ENCODE results near the gene USP3.

The USP3 gene

DNA sequence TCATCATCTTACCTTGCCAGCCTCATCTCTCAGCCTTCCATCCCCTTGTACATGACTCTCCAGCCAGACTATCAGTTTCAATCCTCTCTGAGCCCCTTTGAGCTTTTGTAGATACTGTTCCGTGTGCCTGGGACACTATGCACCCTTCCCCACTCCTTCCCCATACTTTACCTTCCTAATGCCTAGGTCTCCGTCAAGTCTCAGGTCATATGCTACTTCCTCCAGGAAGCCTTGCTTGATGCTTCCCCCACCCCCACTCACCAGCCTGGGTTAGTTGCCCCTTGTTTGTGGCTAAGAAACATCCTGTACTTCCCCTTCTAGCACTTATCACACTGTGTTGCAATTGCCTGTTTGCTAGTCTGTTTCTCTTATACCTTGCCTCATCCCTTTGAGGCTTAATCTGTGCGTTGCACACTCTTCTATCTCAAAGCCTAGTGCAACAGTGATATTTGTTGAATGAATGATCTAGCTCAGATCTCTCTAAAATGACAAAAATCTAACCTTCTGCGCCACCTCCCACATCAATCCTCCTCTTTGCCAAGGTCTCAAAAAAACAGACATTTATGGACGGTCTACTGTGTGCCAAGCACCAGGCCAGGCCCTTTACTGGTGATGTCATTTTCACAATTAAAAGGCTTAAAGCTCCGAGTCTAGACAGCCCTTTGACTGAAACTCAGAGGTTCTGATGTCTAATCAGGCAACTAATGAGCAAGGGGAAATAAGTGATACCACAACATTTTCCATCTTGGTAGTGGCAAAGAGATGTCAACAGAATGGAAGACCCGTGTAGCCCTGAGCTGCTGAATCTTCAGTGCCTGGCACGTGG lies 6.5 kb upstream of the USP3 start:
- Histone ChIP-seq H3K4me1 (ENCODE audit: insufficient read depth, low read length) (peaks cover 23% of the 10 kb centered on the region), H3K9ac (ENCODE audit: low read depth, low read length) (no peak overlapping the region), H3K9me3 (ENCODE audit: control insufficient read depth, insufficient read depth, low read length) (no peaks in the 10 kb centered on the region), H3K36me3 (ENCODE audit: insufficient read depth, low read length) (no peaks in the 10 kb centered on the region)

GRCh38 chr15:63499175-63499549 lies 5.2 kb upstream of the USP3 start:
- Histone ChIP-seq H3K4me1 (ENCODE audit: insufficient read depth, low read length) (peaks cover 23% of the 10 kb centered on the region), H3K9ac (ENCODE audit: low read depth, low read length) (no peak overlapping the region), H3K9me3 (ENCODE audit: control insufficient read depth, insufficient read depth, low read length) (no peaks in the 10 kb centered on the region), H3K36me3 (ENCODE audit: insufficient read depth, low read length) (no peaks in the 10 kb centered on the region)

DNA sequence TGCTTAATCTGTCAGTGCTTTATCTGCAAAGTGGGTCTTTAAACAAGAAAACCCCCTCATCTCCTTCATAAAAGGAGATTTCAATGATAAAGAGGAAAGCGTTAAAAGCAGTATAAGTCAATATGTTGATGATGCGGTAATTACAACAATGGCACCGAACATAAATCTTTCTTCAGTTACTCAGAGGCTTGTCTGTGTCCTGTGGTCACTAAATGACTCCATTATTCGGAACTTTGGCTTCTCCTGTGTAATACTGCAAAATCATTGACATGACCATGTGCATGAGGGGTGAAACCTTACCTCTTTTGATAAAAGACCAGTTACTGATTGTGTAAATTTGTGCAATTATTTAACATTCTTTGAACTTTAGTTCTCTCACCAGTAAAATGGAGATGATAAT lies 4.8 kb upstream of the USP3 start:
- peaks cover 19% of the 10 kb centered on the region for H3K4me1 ChIP-seq (ENCODE audit: insufficient read depth, low read length)
- H3K9ac ChIP-seq (ENCODE audit: low read depth, low read length) = no peak overlapping the region
- no peaks in the 10 kb centered on the region for H3K9me3 ChIP-seq (ENCODE audit: control insufficient read depth, insufficient read depth, low read length)
- no peaks in the 10 kb centered on the region for H3K36me3 ChIP-seq (ENCODE audit: insufficient read depth, low read length)

DNA sequence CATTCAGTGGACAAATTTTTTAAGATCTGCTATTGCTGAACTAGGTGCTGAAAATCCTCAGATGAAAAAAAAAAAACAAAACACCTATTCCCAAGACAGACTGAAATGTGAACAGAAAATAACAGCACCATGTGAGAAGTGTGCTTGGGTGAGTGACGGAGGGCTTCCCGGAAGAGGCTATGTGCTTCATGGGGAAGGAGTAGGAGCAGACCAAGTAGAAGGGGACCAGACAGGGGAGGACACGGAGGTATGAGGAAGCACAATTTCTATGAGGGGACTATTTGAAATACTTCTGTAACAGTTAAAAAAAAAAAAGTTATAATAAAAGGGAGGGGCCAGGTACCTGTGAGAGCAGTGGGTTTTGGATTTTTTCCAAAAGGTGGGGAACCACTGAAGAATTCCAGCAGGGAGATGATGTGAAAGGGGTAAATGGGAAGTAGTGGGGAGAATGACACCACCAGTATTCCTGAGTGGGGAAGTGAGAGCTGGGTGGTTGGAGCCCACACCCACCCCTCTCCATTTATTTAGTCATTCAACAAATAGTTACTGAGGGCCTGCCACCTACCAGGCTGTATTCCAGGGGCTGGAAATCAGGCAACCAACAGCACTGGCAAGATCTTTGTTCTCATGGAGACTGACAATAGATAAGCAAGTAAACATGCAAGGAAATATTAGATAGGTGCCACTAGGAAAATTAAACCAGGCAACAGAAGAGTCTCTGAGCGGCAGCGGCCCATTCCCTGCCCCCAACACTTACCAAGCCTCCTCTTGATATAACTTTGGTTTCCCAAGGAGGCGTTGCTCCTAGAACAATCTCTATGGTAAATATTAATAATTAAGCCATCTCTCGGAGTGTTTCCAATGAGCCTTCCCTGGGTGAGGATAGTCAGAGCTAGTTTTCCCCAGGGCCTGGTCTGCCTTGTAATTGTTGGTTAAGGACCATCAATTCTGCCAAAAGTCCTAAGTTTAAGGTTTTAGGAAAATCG lies 3.8 kb upstream of the USP3 start:
- peak overlapping the region; percentile 34; the same call in 1 of the 2 replicates for H3K9ac ChIP-seq (ENCODE audit: low read depth, low read length)
- H3K36me3 ChIP-seq (ENCODE audit: insufficient read depth, low read length) = no peaks in the 10 kb centered on the region
- peaks cover 9% of the 10 kb centered on the region for H3K4me1 ChIP-seq (ENCODE audit: insufficient read depth, low read length)
- no peaks in the 10 kb centered on the region for H3K9me3 ChIP-seq (ENCODE audit: control insufficient read depth, insufficient read depth, low read length)

DNA sequence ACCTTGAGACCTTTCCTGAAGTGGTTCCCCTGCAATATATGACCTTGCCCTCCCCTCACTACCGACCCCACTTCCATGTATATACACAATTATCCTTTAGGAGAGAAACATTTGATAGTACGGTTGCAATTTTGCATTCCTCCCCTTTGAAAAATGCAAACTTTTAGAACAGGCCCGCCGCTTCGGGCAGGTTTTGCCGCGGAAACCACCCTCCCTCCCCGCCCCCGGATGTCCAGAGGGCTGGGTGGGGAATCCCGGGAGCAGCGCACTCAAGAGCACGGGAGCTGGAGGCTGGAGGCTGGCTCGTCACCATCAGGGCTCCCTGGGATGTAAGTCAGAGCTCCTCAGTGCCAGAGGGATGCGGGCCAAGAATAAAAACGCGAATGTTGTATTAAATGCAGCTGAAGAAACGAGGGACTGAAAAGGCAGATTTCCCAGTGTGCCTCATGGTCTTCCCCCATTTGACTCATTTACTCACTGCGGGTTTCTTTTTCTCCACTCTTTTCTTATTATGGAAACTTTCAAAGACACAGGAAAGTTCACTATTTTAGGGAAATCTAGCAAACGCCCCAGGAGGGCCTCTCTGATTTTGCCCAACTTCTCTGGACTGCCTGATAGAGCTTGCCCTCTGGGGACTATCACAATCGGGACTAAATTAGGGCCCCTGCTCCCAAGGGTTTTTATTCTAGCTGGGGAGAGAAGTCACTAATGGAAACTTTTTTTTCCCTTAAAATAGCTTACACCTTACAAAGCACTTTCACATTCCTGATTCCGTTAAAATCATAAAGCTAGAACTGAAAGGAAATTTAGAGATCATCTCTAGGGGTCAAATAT lies 2.9 kb upstream of the USP3 start:
- peaks cover 9% of the 10 kb centered on the region; the same call in 1 of the 2 replicates for H3K4me1 ChIP-seq (ENCODE audit: insufficient read depth, low read length)
- H3K9ac ChIP-seq (ENCODE audit: low read depth, low read length) = peak overlapping the region; percentile 34; the same call in 1 of the 2 replicates
- no peaks in the 10 kb centered on the region for H3K9me3 ChIP-seq (ENCODE audit: control insufficient read depth, insufficient read depth, low read length)
- no peaks in the 10 kb centered on the region for H3K36me3 ChIP-seq (ENCODE audit: insufficient read depth, low read length)

DNA sequence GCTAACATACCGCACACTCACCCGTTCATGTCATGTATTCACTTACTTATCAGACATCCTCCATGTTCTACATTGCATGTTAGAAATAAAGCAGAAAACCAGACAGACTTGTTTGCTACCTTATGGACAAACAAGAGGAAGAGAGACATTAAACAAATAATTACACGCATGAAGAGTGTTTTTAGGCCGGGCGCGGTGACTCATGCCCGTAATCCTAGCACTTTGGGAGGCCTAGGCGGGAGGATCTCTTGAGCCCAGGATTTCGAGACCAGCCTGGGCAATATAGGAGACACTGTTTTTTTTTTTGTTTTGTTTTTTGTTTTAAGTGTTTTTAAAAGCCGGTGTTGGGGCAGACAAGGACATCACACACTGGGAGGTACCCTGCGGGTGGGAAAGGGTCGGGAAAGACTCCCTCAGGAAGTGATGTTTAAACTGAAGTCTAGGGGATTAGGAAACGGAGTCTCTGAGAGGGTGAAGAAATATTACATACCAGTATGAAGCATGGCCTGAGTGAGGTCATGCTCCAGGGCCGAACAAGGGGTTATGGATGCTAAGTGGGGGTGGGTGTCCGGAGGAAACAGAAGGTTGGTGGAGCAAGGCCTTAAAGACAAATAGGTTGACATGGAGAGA lies 2.1 kb upstream of the USP3 start:
- H3K9ac ChIP-seq (ENCODE audit: low read depth, low read length) = no peak overlapping the region
- H3K9me3 ChIP-seq (ENCODE audit: control insufficient read depth, insufficient read depth, low read length) = no peaks in the 10 kb centered on the region
- H3K4me1 ChIP-seq (ENCODE audit: insufficient read depth, low read length) = peaks cover 12% of the 10 kb centered on the region; the same call in 1 of the 2 replicates
- no peaks in the 10 kb centered on the region for H3K36me3 ChIP-seq (ENCODE audit: insufficient read depth, low read length)

- Histone ChIP-seq H3K4me1 (ENCODE audit: insufficient read depth, low read length) (peaks cover 12% of the 10 kb centered on the region; the same call in 1 of the 2 replicates), H3K9ac (ENCODE audit: low read depth, low read length) (peak overlapping the region; percentile 46; the same call in 1 of the 2 replicates), H3K36me3 (ENCODE audit: insufficient read depth, low read length) (no peaks in the 10 kb centered on the region), H3K9me3 (ENCODE audit: control insufficient read depth, insufficient read depth, low read length) (no peaks in the 10 kb centered on the region)
These were observed 1.3 kb upstream of the USP3 start for GRCh38 chr15:63502843-63503738.

- Histone ChIP-seq H3K36me3 (ENCODE audit: insufficient read depth, low read length) (no peaks in the 10 kb centered on the region), H3K4me1 (ENCODE audit: insufficient read depth, low read length) (peaks cover 12% of the 10 kb centered on the region; the same call in 1 of the 2 replicates), H3K9ac (ENCODE audit: low read depth, low read length) (peak overlapping the region; percentile 46), H3K9me3 (ENCODE audit: control insufficient read depth, insufficient read depth, low read length) (no peaks in the 10 kb centered on the region)
These were observed 600 bp upstream of the USP3 start for GRCh38 chr15:63503739-63504246.

- peaks cover 18% of the 10 kb centered on the region; the same call in 1 of the 2 replicates for H3K4me1 ChIP-seq (ENCODE audit: insufficient read depth, low read length)
- H3K9ac ChIP-seq (ENCODE audit: low read depth, low read length) = peak overlapping the region; percentile 89
- H3K36me3 ChIP-seq (ENCODE audit: insufficient read depth, low read length) = no peaks in the 10 kb centered on the region
- no peaks in the 10 kb centered on the region for H3K9me3 ChIP-seq (ENCODE audit: control insufficient read depth, insufficient read depth, low read length)
These were observed 817 bp downstream of the USP3 start for GRCh38 chr15:63504979-63505841.

GRCh38 chr15:63505842-63506222 lies 1.4 kb downstream of the USP3 start:
- Histone ChIP-seq H3K36me3 (ENCODE audit: insufficient read depth, low read length) (no peaks in the 10 kb centered on the region), H3K4me1 (ENCODE audit: insufficient read depth, low read length) (peaks cover 18% of the 10 kb centered on the region; the same call in 1 of the 2 replicates), H3K9ac (ENCODE audit: low read depth, low read length) (peak overlapping the region; percentile 89; the same call in 1 of the 2 replicates), H3K9me3 (ENCODE audit: control insufficient read depth, insufficient read depth, low read length) (no peaks in the 10 kb centered on the region)

- no peak overlapping the region for H3K9ac ChIP-seq (ENCODE audit: low read depth, low read length)
- no peaks in the 10 kb centered on the region for H3K36me3 ChIP-seq (ENCODE audit: insufficient read depth, low read length)
- H3K4me1 ChIP-seq (ENCODE audit: insufficient read depth, low read length) = peaks cover 17% of the 10 kb centered on the region; the same call in 1 of the 2 replicates
- no peaks in the 10 kb centered on the region for H3K9me3 ChIP-seq (ENCODE audit: control insufficient read depth, insufficient read depth, low read length)
These were observed 2.2 kb downstream of the USP3 start for GRCh38 chr15:63506537-63507035.

Data from ES-I3 (cell line).